Calu3 (cell line): ENCODE measurements around the gene SSBP4. TPM values are rescaled to one million over a fixed set of nuclear protein-coding genes. Genes with fewer than 3 reads are reported as not detected.
A peak's percentile ranks its signal among the peaks of the same experiment; 100 is the strongest.
"Not testable (repeated sequence)": the region's sequence is repeated elsewhere in the genome, so short reads cannot be mapped to it uniquely, and the experiment has no call there.

Source experiments
- BruUV-seq: library from RNA; stranded (reverse); fragments of 400-500 nt; replicated peaks from 2 replicates; lab custom pipeline; 2021; lab: Mats Ljungman, UMichigan
- CTCF ChIA-PET: fragments of 300-600 bp; sonication (Branson Sonifier 250); formaldehyde crosslinking; loops from one replicate; lab custom pipeline; 2022; ENCODE audit warnings: antibody characterized with exemption; lab: Charles Lee
- DNase-seq: peaks from one replicate; pipeline ENCODE4 v3.0.0; 2022
- H3K27ac Mint-ChIP-seq: one replicate; pipeline ENCODE4 v1.8.0; 2022; ENCODE audit warnings: mixed read lengths; ENCODE audit not compliant: unreplicated experiment
- H3K27me3 Mint-ChIP-seq: one replicate; pipeline ENCODE4 v1.8.0; 2022; ENCODE audit warnings: mixed read lengths; ENCODE audit not compliant: unreplicated experiment
- H3K36me3 Mint-ChIP-seq: one replicate; pipeline ENCODE4 v1.8.0; 2022; ENCODE audit warnings: mild to moderate bottlenecking, moderate library complexity, mixed read lengths; ENCODE audit not compliant: insufficient read depth, unreplicated experiment
- H3K4me1 Mint-ChIP-seq: one replicate; pipeline ENCODE4 v1.8.0; 2022; ENCODE audit warnings: mild to moderate bottlenecking, low read depth, mixed read lengths; ENCODE audit not compliant: unreplicated experiment
- H3K4me3 Mint-ChIP-seq: one replicate; pipeline ENCODE4 v1.8.0; 2022; ENCODE audit warnings: mild to moderate bottlenecking, low read depth, moderate library complexity, mixed read lengths; ENCODE audit not compliant: unreplicated experiment
- H3K9me3 Mint-ChIP-seq: one replicate; pipeline ENCODE4 v1.8.0; 2022; ENCODE audit warnings: low read depth, mixed read lengths; ENCODE audit not compliant: unreplicated experiment
- CTCF ChIP-seq: fragments of 200-600 bp; IDR thresholded peaks from one replicate; pipeline ENCODE4 v1.8.0; 2022; ENCODE audit warnings: antibody characterized with exemption; ENCODE audit not compliant: unreplicated experiment
- intact Hi-C: fragments of 100-400 bp; cut with micrococcal nuclease; formaldehyde crosslinking; loops from one replicate; pipeline ENCODE4 v1.10.0; 2022; ENCODE audit not compliant: unreplicated experiment
- total RNA-seq: library from RNA; stranded (reverse); gene quantifications from 2 replicates; pipeline ENCODE4 v1.2.3, GENCODE V29; 2022

The SSBP4 gene
- total RNA-seq, 1 experiment from 2014 or later, result 51.5 TPM

GRCh38 chr19:18401580-18402112 lies 17.6 kb upstream of the SSBP4 start:
- no TSS peak for BruUV-seq
- peak; percentile 10 for TF ChIP-seq CTCF
- CTCF ChIA-PET, result interaction anchor here (0.6 to 1.6 kb wide), 5 partner anchors 16 to 156 kb away, joined by 3 to 6 read pairs (median 5); partner anchors contain the start of gene GDF15
- intact Hi-C loops, result no loop called here
- Mint-ChIP-seq H3K27ac (peak overlapping the region; percentile 82), H3K4me3 (peak overlapping the region; percentile 65), H3K36me3 (peaks cover 20% of the 10 kb centered on the region), H3K9me3 (no peaks in the 10 kb centered on the region), H3K4me1 (peaks cover 24% of the 10 kb centered on the region), H3K27me3 (no peaks in the 10 kb centered on the region)
- peak; percentile 69 for DNase-seq

GRCh38 chr19:18402455-18403248 lies 16.5 kb upstream of the SSBP4 start:
- Mint-ChIP-seq H3K4me3 (peak overlapping the region; percentile 65), H3K4me1 (peaks cover 24% of the 10 kb centered on the region), H3K27ac (peak overlapping the region; percentile 63), H3K36me3 (peaks cover 20% of the 10 kb centered on the region)
- H3K9me3 Mint-ChIP-seq, intact Hi-C loops, H3K27me3 Mint-ChIP-seq, DNase-seq: not testable (repeated sequence)
- CTCF ChIA-PET, result interaction anchor here (1.1 to 1.6 kb wide), 3 partner anchors 17 to 123 kb away, joined by 5 to 6 read pairs (median 5); partner anchors contain the start of gene GDF15
- TSS peak; percentile 75 for BruUV-seq

DNA sequence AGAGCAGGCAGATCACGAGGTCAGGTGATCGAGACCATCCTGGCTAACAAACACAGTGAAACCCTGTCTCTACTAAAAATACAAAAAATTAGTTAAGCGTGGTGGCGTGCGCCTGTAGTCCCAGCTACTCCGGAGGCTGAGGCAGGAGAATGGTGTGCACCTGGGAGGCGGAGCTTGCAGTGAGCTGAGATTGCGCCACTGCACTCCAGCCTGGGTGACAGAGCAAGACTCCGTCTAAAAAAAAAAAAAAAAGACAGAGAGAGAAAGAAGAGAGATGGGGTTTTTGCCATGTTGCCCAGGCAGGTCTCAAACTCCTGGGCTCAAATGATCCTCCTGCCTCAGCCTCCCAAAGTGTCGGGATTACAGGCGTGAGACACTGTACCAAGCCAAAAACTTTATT lies 13.4 kb upstream of the SSBP4 start:
- intact Hi-C loops, H3K27ac Mint-ChIP-seq, BruUV-seq, H3K9me3 Mint-ChIP-seq, H3K27me3 Mint-ChIP-seq, H3K4me3 Mint-ChIP-seq, DNase-seq: not testable (repeated sequence)
- CTCF ChIA-PET, result interaction anchor here (0.7 to 1.0 kb wide), 2 partner anchors 20 to 80 kb away, joined by 3 to 5 read pairs; partner anchors contain the start of gene GDF15
- H3K36me3 Mint-ChIP-seq, result peaks cover 23% of the 10 kb centered on the region
- peaks cover 24% of the 10 kb centered on the region for H3K4me1 Mint-ChIP-seq

DNA sequence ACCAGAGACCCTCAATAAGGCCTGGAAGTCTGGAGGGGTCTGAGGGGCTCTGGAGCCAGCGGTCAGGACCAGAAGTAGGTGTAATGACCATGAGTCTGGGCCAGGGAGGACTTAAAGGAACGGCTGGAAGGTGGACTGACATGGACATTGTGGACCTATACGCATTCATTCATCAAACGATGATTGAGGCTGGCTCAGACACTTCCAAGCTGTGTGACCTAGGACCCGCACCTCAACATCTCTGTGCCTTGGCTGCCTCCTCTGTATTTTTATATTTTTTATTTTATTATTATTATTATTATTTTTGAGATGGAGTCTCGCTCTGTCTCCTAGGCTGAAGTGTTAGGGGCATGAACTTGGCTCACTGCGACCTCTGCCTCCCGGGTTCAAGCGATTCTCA lies 12.4 kb upstream of the SSBP4 start:
- Mint-ChIP-seq H3K4me3 (no peak overlapping the region), H3K9me3 (no peaks in the 10 kb centered on the region), H3K36me3 (peaks cover 21% of the 10 kb centered on the region), H3K4me1 (peaks cover 19% of the 10 kb centered on the region), H3K27ac (no peak overlapping the region), H3K27me3 (no peaks in the 10 kb centered on the region)
- intact Hi-C loops, result no loop called here
- no peak for DNase-seq
- BruUV-seq, result no TSS peak
- CTCF ChIA-PET, result interaction anchor here (1.0 kb wide), 1 partner anchor 21 kb away, joined by 3 read pairs; the partner anchor contains the start of gene GDF15
- TF ChIP-seq CTCF, result no peak

GRCh38 chr19:18408053-18408476 lies 11.1 kb upstream of the SSBP4 start:
- H3K4me3 Mint-ChIP-seq, result no peak overlapping the region
- CTCF ChIA-PET, result no interaction called here
- H3K9me3 Mint-ChIP-seq, result no peaks in the 10 kb centered on the region
- BruUV-seq, result no TSS peak
- H3K27ac Mint-ChIP-seq, result no peak overlapping the region
- intact Hi-C loops, result no loop called here
- no peaks in the 10 kb centered on the region for H3K27me3 Mint-ChIP-seq
- H3K4me1 Mint-ChIP-seq, result peaks cover 6% of the 10 kb centered on the region
- DNase-seq, result peak; percentile 52
- peak; percentile 32 for TF ChIP-seq CTCF
- peaks cover 23% of the 10 kb centered on the region for H3K36me3 Mint-ChIP-seq
